H1 (cell line): ENCODE data around the gene RHBG. TPM values are rescaled to one million over a fixed set of nuclear protein-coding genes. Genes with fewer than 3 reads are reported as not detected.

ENCODE experiments used
- CTCF ChIA-PET: fragments of 300-600 bp; sonication (Branson Sonifier 250); formaldehyde crosslinking; loops from one replicate; lab custom pipeline; 2021; ENCODE audit not compliant: partially characterized antibody; lab: Charles Lee
- POLR2A ChIA-PET: fragments of 300-600 bp; sonication (Branson Sonifier 250); formaldehyde crosslinking; loops from one replicate; lab custom pipeline; 2021; ENCODE audit warnings: inconsistent platforms; ENCODE audit not compliant: partially characterized antibody; lab: Charles Lee
- DNase-seq, 2 experiments: peaks; one replicate each; pipeline versions ENCODE4 v3.0.0 to v3.0.0-alpha.2; 2010 to 2022; ENCODE audit warnings: low spot score in 2 of 2, low read depth in 1 of 2, mixed read lengths in 1 of 2
- FAIRE-seq: peaks from 2 replicates; lab custom pipeline; 2011; peaks lifted over from hg19 to GRCh38; lab: Jason Lieb, UNC
- H2AFZ ChIP-seq: 2 replicates; pipeline ENCODE4 v1.8.1; 2012; ENCODE audit warnings: low read length, inconsistent platforms
- H2AK5ac ChIP-seq: 2 replicates; pipeline ENCODE4 v1.6.1; 2013; ENCODE audit warnings: low read depth, low read length
- H2BK120ac ChIP-seq: replicated peaks from 2 replicates; pipeline ENCODE3; 2013; ENCODE audit warnings: low read depth, low read length, inconsistent platforms
- H2BK12ac ChIP-seq: 2 replicates; pipeline ENCODE4 v1.6.1; 2013; ENCODE audit warnings: low read depth, low read length
- H2BK15ac ChIP-seq: 2 replicates; pipeline ENCODE4 v1.6.1; 2013; ENCODE audit warnings: low read length
- H2BK20ac ChIP-seq: 2 replicates; pipeline ENCODE4 v1.6.1; 2013; ENCODE audit warnings: low read length
- H2BK5ac ChIP-seq: 2 replicates; pipeline ENCODE4 v1.6.1; 2013; ENCODE audit warnings: low read depth, low read length
- H3K14ac ChIP-seq: 2 replicates; pipeline ENCODE4 v1.6.1; 2013; ENCODE audit warnings: inconsistent platforms; ENCODE audit not compliant: insufficient read length
- H3K18ac ChIP-seq: 2 replicates; pipeline ENCODE4 v1.6.1; 2013; ENCODE audit warnings: low read length; ENCODE audit errors: extremely low read depth
- H3K23ac ChIP-seq: 2 replicates; pipeline ENCODE4 v1.6.1; 2013; ENCODE audit warnings: inconsistent platforms; ENCODE audit not compliant: insufficient read length
- H3K23me2 ChIP-seq: 2 replicates; pipeline ENCODE4 v1.6.1; 2013; ENCODE audit warnings: low read depth, low read length
- H3K27ac ChIP-seq: 2 replicates; pipeline ENCODE4 v1.6.1; 2011; ENCODE audit warnings: low read depth, low read length, inconsistent platforms
- H3K27me3 ChIP-seq, 4 experiments: replicated peaks in 1 of 4; 1 replicate in 1 of 4; 2 replicates in 3 of 4; pipeline versions ENCODE4 v1.6.1 to v1.8.1; 2011 to 2013; ENCODE audit warnings: low read length in 3 of 4, mild to moderate bottlenecking in 3 of 4, inconsistent platforms in 2 of 4, mixed read lengths in 2 of 4, moderate library complexity in 1 of 4; ENCODE audit not compliant: control insufficient read depth in 3 of 4, insufficient read depth in 3 of 4; ENCODE audit errors: extremely low read depth in 1 of 4
- H3K36me3 ChIP-seq, 4 experiments: 2 replicates each; pipeline versions ENCODE4 v1.6.1 to v1.8.1; 2011 to 2013; ENCODE audit warnings: mild to moderate bottlenecking in 4 of 4, low read length in 3 of 4, moderate library complexity in 2 of 4, control low read depth in 1 of 4, inconsistent platforms in 1 of 4; ENCODE audit not compliant: insufficient read depth in 4 of 4, control insufficient read depth in 2 of 4
- H3K4ac ChIP-seq: replicated peaks from 2 replicates; pipeline ENCODE3; 2013; ENCODE audit warnings: low read length, low read depth, mixed read lengths, inconsistent platforms; ENCODE audit not compliant: insufficient read length
- H3K4me1 ChIP-seq, 4 experiments: replicated peaks in 1 of 4; 1 replicate in 1 of 4; 2 replicates in 3 of 4; pipeline versions ENCODE4 v1.6.1 to v1.8.1; 2011 to 2013; ENCODE audit warnings: low read length in 3 of 4, inconsistent platforms in 2 of 4, mixed read lengths in 1 of 4; ENCODE audit not compliant: insufficient read depth in 4 of 4, control insufficient read depth in 3 of 4
- H3K4me2 ChIP-seq, 2 experiments: 2 replicates each; pipeline versions ENCODE4 v1.6.1 to v1.8.1; 2011 to 2013; ENCODE audit warnings: low read depth in 2 of 2, low read length in 2 of 2, control low read depth in 1 of 2, inconsistent platforms in 1 of 2, mild to moderate bottlenecking in 1 of 2; ENCODE audit not compliant: insufficient read depth in 1 of 2
- H3K4me3 ChIP-seq, 4 experiments: fragments of 200-600, 300-600 bp in 1 of 4; sonication (generic), shearing (Covaris generic), sonication (Bioruptor Twin) in 1 of 4; 2 replicates each; pipeline versions ENCODE4 v1.5.1 to v1.8.1; 2011 to 2016; ENCODE audit warnings: low read length in 4 of 4, low read depth in 3 of 4, control low read depth in 2 of 4, inconsistent platforms in 2 of 4, mild to moderate bottlenecking in 2 of 4, mixed read lengths in 1 of 4, moderate library complexity in 1 of 4; ENCODE audit not compliant: insufficient read depth in 2 of 4; ENCODE audit errors: extremely low read depth in 1 of 4
- H3K56ac ChIP-seq: replicated peaks from 2 replicates; pipeline ENCODE3; 2013; ENCODE audit warnings: low read depth, mild to moderate bottlenecking, mixed read lengths, low read length, inconsistent platforms; ENCODE audit not compliant: insufficient read length
- H3K79me1 ChIP-seq: 2 replicates; pipeline ENCODE4 v1.6.1; 2013; ENCODE audit warnings: low read depth, low read length, control low read depth
- H3K79me2 ChIP-seq, 2 experiments: 2 replicates each; pipeline versions ENCODE4 v1.6.1 to v1.8.1; 2012 to 2013; ENCODE audit warnings: low read length in 2 of 2, mild to moderate bottlenecking in 2 of 2, inconsistent platforms in 1 of 2; ENCODE audit not compliant: insufficient read depth in 2 of 2, control insufficient read depth in 1 of 2
- H3K9ac ChIP-seq, 4 experiments: replicated peaks in 1 of 4; 1 replicate in 1 of 4; 2 replicates in 3 of 4; pipeline versions ENCODE4 v1.6.1 to v1.8.1; 2011 to 2013; ENCODE audit warnings: low read depth in 3 of 4, low read length in 3 of 4, control low read depth in 2 of 4, mild to moderate bottlenecking in 2 of 4, moderate library complexity in 2 of 4, inconsistent platforms in 1 of 4; ENCODE audit errors: extremely low read depth in 1 of 4
- H3K9me3 ChIP-seq, 2 experiments: 2 replicates each; pipeline versions ENCODE4 v1.6.1 to v1.8.1; 2012 to 2013; ENCODE audit warnings: mild to moderate bottlenecking in 2 of 2, moderate library complexity in 2 of 2, control low read depth in 1 of 2, inconsistent platforms in 1 of 2, low read depth in 1 of 2, low read length in 1 of 2, mixed read lengths in 1 of 2; ENCODE audit not compliant: insufficient read depth in 2 of 2
- H4K20me1 ChIP-seq, 2 experiments: replicated peaks in 1 of 2; 2 replicates each; pipeline versions ENCODE3 to v1.8.1; 2011 to 2013; ENCODE audit warnings: inconsistent platforms in 2 of 2, low read length in 2 of 2, mild to moderate bottlenecking in 1 of 2; ENCODE audit not compliant: insufficient read depth in 2 of 2, control insufficient read depth in 1 of 2
- H4K5ac ChIP-seq: 2 replicates; pipeline ENCODE4 v1.6.1; 2013; ENCODE audit warnings: low read length, low read depth, mixed read lengths, inconsistent platforms; ENCODE audit not compliant: insufficient read length
- H4K8ac ChIP-seq: 2 replicates; pipeline ENCODE4 v1.8.0; 2013; ENCODE audit warnings: mild to moderate bottlenecking, moderate library complexity, low read length, inconsistent platforms; ENCODE audit not compliant: insufficient read depth; ENCODE audit errors: extremely low read depth
- H4K91ac ChIP-seq: replicated peaks from 2 replicates; pipeline ENCODE3; 2013; ENCODE audit warnings: low read length, mixed read lengths, inconsistent platforms; ENCODE audit not compliant: insufficient read length
- CREB1 ChIP-seq: IDR thresholded peaks from 2 replicates; pipeline ENCODE4 v1.6.1; 2012; ENCODE audit warnings: inconsistent platforms
- JUN ChIP-seq: IDR thresholded peaks from 2 replicates; pipeline ENCODE4 v1.6.1; 2011; ENCODE audit warnings: low read depth, mild to moderate bottlenecking, improper control_type of control experiment, low read length
- NANOG ChIP-seq: IDR thresholded peaks from 2 replicates; pipeline ENCODE4 v1.6.1; 2011; ENCODE audit warnings: low read length, low read depth, mild to moderate bottlenecking, inconsistent platforms; ENCODE audit not compliant: insufficient read depth, poor library complexity, severe bottlenecking
- POU5F1 ChIP-seq: IDR thresholded peaks from 2 replicates; pipeline ENCODE4 v1.6.1; 2011; ENCODE audit warnings: low read depth, mild to moderate bottlenecking, low read length, moderate library complexity
- SAP30 ChIP-seq: fragments of 300-600 bp; sonication (generic); IDR thresholded peaks from 2 replicates; pipeline ENCODE4 v1.7.1; 2012; ENCODE audit warnings: low read length, moderate library complexity, mild to moderate bottlenecking, inconsistent platforms; ENCODE audit not compliant: insufficient read depth, insufficient replicate concordance
- TAF7 ChIP-seq: optimal IDR thresholded peaks from 2 replicates; pipeline ENCODE3; 2011; ENCODE audit warnings: low read depth, mild to moderate bottlenecking, inconsistent platforms, low read length, moderate library complexity, borderline replicate concordance
- TEAD4 ChIP-seq: IDR thresholded peaks from 2 replicates; pipeline ENCODE4 v1.6.1; 2012; ENCODE audit warnings: low read depth, low read length, inconsistent platforms, mixed read lengths
- WGBS, 2 experiments: shearing (Covaris generic) in 1 of 2; methylation state at CpG; one replicate each; pipeline versions ENCODE4 v1.1.6 to v1.1.7; 2013 to 2015; ENCODE audit warnings: low lambda C conversion rate in 2 of 2, mixed read lengths in 2 of 2, inconsistent platforms in 1 of 2, low coverage in 1 of 2, missing lambda C conversion rate in 1 of 2; ENCODE audit not compliant: insufficient replicate concordance in 2 of 2, insufficient coverage in 1 of 2, insufficient read length in 1 of 2; ENCODE audit errors: extremely low coverage in 1 of 2, missing lambda C conversion rate in 1 of 2; 5-methylcytosine and 5-hydroxymethylcytosine counted together
- polyA plus RNA-seq, 7 experiments: library from polyadenylated mRNA; depleted of rRNA in 3 of 7; stranded (reverse) in 5 of 7; unstranded in 2 of 7; fragments of >200 nt in 5 of 7; fragments of 200-250 nt in 2 of 7; gene quantifications; 1 replicate in 5 of 7; 2 replicates in 1 of 7; 4 replicates in 1 of 7; pipeline versions ENCODE4 v1.2.1 to v1.2.3, GENCODE V29; 2011 to 2013; ENCODE audit warnings: missing spikeins in 2 of 7, mixed read lengths in 2 of 7
- total RNA-seq: library from RNA; stranded (reverse); fragmentation: NEBNext Ultra II Directional; extraction: Animal tissue kit (Norgen Biotek cat#: 25700); gene quantifications from 2 replicates; pipeline ENCODE4 v1.2.1, GENCODE V29; 2021

Gene RHBG
- total and polyA plus RNA-seq, 2 of the 8 experiments (the other 6 are each of a cell fraction or from before 2014, with no cell fraction given), result 2.6 to 2.7 TPM

GRCh38 chr1:156359249-156359648, 9.8 kb upstream of the RHBG start:
- Histone ChIP-seq H3K27ac (no peak overlapping the region), H3K4ac (no peak overlapping the region), H2BK20ac (no peak overlapping the region), H2AK5ac (no peak overlapping the region), H2AFZ (no peak overlapping the region), H3K23ac (no peak overlapping the region), H3K56ac (no peak overlapping the region), H3K4me2 (no peak overlapping the region), H3K79me2 (no peaks in the 10 kb centered on the region), H2BK5ac (no peak overlapping the region), H3K36me3 (no peaks in the 10 kb centered on the region), H3K14ac (no peak overlapping the region), H2BK15ac (no peak overlapping the region), H3K79me1 (no peaks in the 10 kb centered on the region), H3K9me3 (no peaks in the 10 kb centered on the region), H3K18ac (no peak overlapping the region), H3K4me1 (peaks cover 0 to 4% (median 2%) of the 10 kb centered on the region in 4 experiments; a peak in 3 of 7 replicates), H3K27me3 (no peaks in the 10 kb centered on the region; a peak in 1 of 7 replicates), H3K4me3 (no peak overlapping the region)
- no peak for DNase-seq
- WGBS, 2 experiments, result 98% methylated on average over 3 of the region's 3 CpGs; no CpG with 5 or more reads in 1 of the 2 experiments
- POLR2A ChIA-PET, result interaction anchor here (1.0 to 2.1 kb wide), 4 partner anchors 29 to 142 kb away, joined by 3 to 6 read pairs (median 4); partner anchors contain the start of gene SMG5
- TF ChIP-seq SAP30, result no peak
- no peak for TF ChIP-seq NANOG
- TF ChIP-seq JUN, result no peak
- TF ChIP-seq TAF7, result no peak
- no peak for TF ChIP-seq POU5F1
- TF ChIP-seq TEAD4, result no peak
- TF ChIP-seq CREB1, result no peak
- TF ChIP-seq, all 59 proteins: peak for 0
- Histone ChIP-seq H3K23me2 (peaks cover 6% of the 10 kb centered on the region; the same call in 1 of the 2 replicates), H4K20me1 (no peaks in the 10 kb centered on the region), H2BK12ac (no peak overlapping the region), H2BK120ac (no peak overlapping the region), H4K91ac (no peak overlapping the region), H4K8ac (no peak overlapping the region), H4K5ac (no peak overlapping the region), H3K9ac (no peak overlapping the region)
- CTCF ChIA-PET, result interaction anchor here (0.5 to 6.1 kb wide), 38 partner anchors 10 to 497 kb away, joined by 3 to 60 read pairs (median 4); partner anchors contain the start of genes CCT3, RHBG, SMG5 and TSACC
- no peak for FAIRE-seq
